HEK293 (cell line): Measurements from ENCODE around the gene NANOS2.

ENCODE experiments used
- ZBTB1 ChIP-seq: fragments of 450-650 bp; formaldehyde crosslinking; IDR thresholded peaks from 2 replicates; pipeline ENCODE4 v1.5.1; 2016; ENCODE audit warnings: missing biosample characterization, missing genetic modification characterization
- ZFP37 ChIP-seq: fragments of 450-650 bp; formaldehyde crosslinking; IDR thresholded peaks from 2 replicates; pipeline ENCODE4 v1.5.1; 2016; ENCODE audit warnings: missing biosample characterization, missing genetic modification characterization
- ZNF433 ChIP-seq: fragments of 450-650 bp; formaldehyde crosslinking; IDR thresholded peaks from 2 replicates; pipeline ENCODE4 v1.5.1; 2016; ENCODE audit warnings: missing biosample characterization, missing genetic modification characterization, low read depth
- ZNF548 ChIP-seq: fragments of 450-650 bp; formaldehyde crosslinking; IDR thresholded peaks from 2 replicates; pipeline ENCODE4 v1.5.1; 2016; ENCODE audit warnings: missing biosample characterization, missing genetic modification characterization
- TF ChIP-seq, protein P1 (sequence below): fragments of 450-650 bp; formaldehyde crosslinking; IDR thresholded peaks from 2 replicates; pipeline ENCODE4 v1.5.1; 2016; ENCODE audit warnings: missing biosample characterization, missing genetic modification characterization
- TF ChIP-seq, protein P2 (sequence below): fragments of 450-650 bp; formaldehyde crosslinking; IDR thresholded peaks from 2 replicates; pipeline ENCODE4 v1.5.1; 2016; ENCODE audit warnings: missing biosample characterization, missing genetic modification characterization
- TF ChIP-seq, protein P3 (sequence below): fragments of 450-650 bp; formaldehyde crosslinking; IDR thresholded peaks from 2 replicates; pipeline ENCODE4 v1.5.1; 2016; ENCODE audit warnings: missing biosample characterization, missing genetic modification characterization

DNA sequence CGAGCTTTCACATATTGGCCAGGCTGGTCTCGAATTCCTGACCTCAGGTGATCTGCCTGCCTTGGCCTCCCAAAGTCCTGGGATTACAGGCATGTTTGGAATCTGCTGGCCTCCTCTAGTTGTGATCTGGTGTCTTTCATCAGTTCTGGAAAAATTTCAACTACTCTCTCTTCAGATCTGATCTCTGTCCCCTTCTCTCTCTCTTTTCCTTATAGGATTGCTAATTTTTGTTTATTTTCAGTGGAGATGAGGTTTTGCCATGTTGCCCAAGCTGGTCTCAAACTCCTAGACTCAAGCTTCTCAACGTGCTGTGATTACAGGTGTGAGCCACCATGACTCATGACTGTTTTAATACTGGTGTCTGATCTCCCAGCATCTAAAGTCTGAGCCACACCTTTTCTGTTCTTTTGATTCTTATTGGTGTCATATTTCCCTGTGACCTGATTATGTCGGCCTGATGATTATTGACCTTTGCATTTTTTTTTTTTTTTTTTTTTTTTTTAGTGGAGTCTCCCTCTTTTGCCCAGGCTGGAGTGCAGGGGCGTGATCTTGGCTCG, 10.4 kb upstream of the NANOS2 start:
- TF ChIP-seq ZNF548 (no peak), ZNF433 (tag by site-specific recombination) (no peak), ZFP37 (no peak), ZBTB1 (no peak)
- TF ChIP-seq, protein P1, sequence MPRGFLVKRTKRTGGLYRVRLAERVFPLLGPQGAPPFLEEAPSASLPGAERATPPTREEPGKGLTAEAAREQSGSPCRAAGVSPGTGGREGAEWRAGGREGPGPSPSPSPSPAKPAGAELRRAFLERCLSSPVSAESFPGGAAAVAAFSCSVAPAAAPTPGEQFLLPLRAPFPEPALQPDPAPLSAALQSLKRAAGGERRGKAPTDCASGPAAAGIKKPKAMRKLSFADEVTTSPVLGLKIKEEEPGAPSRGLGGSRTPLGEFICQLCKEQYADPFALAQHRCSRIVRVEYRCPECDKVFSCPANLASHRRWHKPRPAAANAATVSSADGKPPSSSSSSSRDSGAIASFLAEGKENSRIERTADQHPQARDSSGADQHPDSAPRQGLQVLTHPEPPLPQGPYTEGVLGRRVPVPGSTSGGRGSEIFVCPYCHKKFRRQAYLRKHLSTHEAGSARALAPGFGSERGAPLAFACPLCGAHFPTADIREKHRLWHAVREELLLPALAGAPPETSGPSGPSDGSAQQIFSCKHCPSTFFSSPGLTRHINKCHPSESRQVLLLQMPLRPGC: no peak
- TF ChIP-seq, protein P2, sequence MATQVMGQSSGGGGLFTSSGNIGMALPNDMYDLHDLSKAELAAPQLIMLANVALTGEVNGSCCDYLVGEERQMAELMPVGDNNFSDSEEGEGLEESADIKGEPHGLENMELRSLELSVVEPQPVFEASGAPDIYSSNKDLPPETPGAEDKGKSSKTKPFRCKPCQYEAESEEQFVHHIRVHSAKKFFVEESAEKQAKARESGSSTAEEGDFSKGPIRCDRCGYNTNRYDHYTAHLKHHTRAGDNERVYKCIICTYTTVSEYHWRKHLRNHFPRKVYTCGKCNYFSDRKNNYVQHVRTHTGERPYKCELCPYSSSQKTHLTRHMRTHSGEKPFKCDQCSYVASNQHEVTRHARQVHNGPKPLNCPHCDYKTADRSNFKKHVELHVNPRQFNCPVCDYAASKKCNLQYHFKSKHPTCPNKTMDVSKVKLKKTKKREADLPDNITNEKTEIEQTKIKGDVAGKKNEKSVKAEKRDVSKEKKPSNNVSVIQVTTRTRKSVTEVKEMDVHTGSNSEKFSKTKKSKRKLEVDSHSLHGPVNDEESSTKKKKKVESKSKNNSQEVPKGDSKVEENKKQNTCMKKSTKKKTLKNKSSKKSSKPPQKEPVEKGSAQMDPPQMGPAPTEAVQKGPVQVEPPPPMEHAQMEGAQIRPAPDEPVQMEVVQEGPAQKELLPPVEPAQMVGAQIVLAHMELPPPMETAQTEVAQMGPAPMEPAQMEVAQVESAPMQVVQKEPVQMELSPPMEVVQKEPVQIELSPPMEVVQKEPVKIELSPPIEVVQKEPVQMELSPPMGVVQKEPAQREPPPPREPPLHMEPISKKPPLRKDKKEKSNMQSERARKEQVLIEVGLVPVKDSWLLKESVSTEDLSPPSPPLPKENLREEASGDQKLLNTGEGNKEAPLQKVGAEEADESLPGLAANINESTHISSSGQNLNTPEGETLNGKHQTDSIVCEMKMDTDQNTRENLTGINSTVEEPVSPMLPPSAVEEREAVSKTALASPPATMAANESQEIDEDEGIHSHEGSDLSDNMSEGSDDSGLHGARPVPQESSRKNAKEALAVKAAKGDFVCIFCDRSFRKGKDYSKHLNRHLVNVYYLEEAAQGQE (tag by site-specific recombination): no peak
- TF ChIP-seq, protein P3, sequence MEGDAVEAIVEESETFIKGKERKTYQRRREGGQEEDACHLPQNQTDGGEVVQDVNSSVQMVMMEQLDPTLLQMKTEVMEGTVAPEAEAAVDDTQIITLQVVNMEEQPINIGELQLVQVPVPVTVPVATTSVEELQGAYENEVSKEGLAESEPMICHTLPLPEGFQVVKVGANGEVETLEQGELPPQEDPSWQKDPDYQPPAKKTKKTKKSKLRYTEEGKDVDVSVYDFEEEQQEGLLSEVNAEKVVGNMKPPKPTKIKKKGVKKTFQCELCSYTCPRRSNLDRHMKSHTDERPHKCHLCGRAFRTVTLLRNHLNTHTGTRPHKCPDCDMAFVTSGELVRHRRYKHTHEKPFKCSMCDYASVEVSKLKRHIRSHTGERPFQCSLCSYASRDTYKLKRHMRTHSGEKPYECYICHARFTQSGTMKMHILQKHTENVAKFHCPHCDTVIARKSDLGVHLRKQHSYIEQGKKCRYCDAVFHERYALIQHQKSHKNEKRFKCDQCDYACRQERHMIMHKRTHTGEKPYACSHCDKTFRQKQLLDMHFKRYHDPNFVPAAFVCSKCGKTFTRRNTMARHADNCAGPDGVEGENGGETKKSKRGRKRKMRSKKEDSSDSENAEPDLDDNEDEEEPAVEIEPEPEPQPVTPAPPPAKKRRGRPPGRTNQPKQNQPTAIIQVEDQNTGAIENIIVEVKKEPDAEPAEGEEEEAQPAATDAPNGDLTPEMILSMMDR (tag by site-specific recombination): no peak
